ENCODE data around the gene HDAC8. TPM values are rescaled to one million over a fixed set of nuclear protein-coding genes. Genes with fewer than 3 reads are reported as not detected.

Gene HDAC8
- total RNA-seq, 1 donor from 2014 or later = 39.6 TPM

DNA sequence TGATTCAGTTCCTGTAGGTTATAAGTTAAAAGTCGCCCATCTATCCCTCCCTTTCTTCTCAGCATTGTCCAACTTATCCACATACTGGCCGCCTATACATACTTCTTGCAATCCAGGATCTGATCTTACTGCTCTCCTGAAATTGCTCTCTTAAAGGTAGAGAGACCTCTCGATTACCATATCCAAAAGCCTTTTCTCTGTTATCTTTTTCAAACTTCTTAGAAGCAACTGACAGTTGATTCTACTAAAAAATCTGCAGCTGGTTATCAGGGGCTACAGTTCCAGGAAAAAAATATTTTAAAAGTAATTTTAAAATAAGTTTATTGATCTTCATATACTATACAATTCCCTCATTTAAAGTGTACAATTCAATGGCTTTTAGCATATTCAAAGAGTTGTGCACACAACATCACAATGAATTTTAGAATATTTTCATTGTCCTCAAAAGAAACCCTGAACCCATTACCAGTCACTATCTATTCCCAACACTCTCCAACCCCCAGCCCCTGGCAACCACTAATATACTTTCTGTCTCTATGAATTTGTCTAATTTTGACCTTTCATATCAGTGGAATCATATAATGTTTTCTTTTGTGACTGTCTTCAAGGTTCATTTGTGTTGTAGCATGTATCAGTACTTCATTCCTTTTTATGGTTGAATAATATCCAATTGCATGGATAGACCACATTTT is 102.0 kb downstream of the HDAC8 start:
- Mint-ChIP-seq H3K4me3 (no peak overlapping the region), H3K36me3 (ENCODE audit: low read depth) (peaks cover 24% of the 10 kb centered on the region), H3K9me3 (no peaks in the 10 kb centered on the region), H3K4me1 (no peaks in the 10 kb centered on the region), H3K27me3 (no peaks in the 10 kb centered on the region), H3K27ac (no peak overlapping the region)
- no peak for ATAC-seq (ENCODE audit: low read depth)
- TF ChIP-seq, protein P1, sequence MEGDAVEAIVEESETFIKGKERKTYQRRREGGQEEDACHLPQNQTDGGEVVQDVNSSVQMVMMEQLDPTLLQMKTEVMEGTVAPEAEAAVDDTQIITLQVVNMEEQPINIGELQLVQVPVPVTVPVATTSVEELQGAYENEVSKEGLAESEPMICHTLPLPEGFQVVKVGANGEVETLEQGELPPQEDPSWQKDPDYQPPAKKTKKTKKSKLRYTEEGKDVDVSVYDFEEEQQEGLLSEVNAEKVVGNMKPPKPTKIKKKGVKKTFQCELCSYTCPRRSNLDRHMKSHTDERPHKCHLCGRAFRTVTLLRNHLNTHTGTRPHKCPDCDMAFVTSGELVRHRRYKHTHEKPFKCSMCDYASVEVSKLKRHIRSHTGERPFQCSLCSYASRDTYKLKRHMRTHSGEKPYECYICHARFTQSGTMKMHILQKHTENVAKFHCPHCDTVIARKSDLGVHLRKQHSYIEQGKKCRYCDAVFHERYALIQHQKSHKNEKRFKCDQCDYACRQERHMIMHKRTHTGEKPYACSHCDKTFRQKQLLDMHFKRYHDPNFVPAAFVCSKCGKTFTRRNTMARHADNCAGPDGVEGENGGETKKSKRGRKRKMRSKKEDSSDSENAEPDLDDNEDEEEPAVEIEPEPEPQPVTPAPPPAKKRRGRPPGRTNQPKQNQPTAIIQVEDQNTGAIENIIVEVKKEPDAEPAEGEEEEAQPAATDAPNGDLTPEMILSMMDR (IDR thresholded peaks at IDR 0.05) = no peak
- intact Hi-C loops (cut with micrococcal nuclease) = no loop called here
- POLR2A ChIA-PET = no interaction called here
- CTCF ChIA-PET = no interaction called here
- no peak for DNase-seq

DNA sequence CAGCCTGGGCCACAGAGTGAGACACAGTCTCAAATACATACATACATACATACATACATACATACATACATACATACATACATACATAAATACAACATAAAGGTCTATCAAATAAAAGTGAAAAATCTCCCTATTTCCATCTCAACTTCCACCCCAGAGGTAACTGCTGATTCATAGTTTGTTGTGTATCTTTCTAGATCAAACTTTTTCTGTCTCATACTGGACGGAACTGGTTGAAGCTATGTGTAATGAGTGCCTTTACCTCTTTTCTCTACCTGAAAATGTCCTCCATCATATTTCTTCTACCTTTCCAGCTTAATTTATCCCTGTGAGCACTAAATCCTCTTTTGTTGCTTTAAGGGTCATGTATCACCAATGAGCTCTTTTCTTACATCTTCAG is 102.5 kb downstream of the HDAC8 start:
- CTCF ChIA-PET = no interaction called here
- H3K4me3 Mint-ChIP-seq = no peak overlapping the region
- DNase-seq (no peak), ATAC-seq (ENCODE audit: low read depth) (no peak)
- no peak overlapping the region for H3K27ac Mint-ChIP-seq
- intact Hi-C loops (cut with micrococcal nuclease) = no loop called here
- no peaks in the 10 kb centered on the region for H3K9me3 Mint-ChIP-seq
- H3K36me3 Mint-ChIP-seq (ENCODE audit: low read depth) = peaks cover 19% of the 10 kb centered on the region
- H3K27me3 Mint-ChIP-seq = no peaks in the 10 kb centered on the region
- TF ChIP-seq, protein P1 (IDR thresholded peaks at IDR 0.05) = no peak
- no peaks in the 10 kb centered on the region for H3K4me1 Mint-ChIP-seq
- POLR2A ChIA-PET = no interaction called here

DNA sequence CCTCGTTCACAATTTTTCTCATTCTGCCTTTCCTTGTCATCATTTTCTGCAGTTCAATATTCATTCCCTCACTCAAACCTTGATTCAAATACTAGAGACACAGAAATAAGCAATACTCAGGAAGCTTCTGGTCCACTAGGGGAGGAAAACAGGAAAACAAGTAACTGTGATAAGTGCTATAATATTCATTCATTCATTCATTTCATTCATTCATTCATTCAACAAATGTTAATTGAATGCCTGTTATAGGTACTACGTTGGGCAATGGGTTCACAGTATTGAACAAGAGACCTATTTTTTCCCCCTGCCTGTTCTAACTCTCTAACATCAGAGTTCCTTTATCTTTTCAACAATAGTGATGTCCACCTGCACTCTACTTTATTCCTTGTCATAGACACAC is 104.0 kb downstream of the HDAC8 start:
- ChIA-PET POLR2A (no interaction called here), CTCF (no interaction called here)
- Mint-ChIP-seq H3K4me1 (no peaks in the 10 kb centered on the region), H3K4me3 (no peak overlapping the region), H3K36me3 (ENCODE audit: low read depth) (peaks cover 26% of the 10 kb centered on the region), H3K27ac (no peak overlapping the region), H3K27me3 (no peaks in the 10 kb centered on the region), H3K9me3 (no peaks in the 10 kb centered on the region)
- intact Hi-C loops (cut with micrococcal nuclease) = no loop called here
- TF ChIP-seq, protein P1 (IDR thresholded peaks at IDR 0.05) = no peak
- DNase-seq (no peak), ATAC-seq (ENCODE audit: low read depth) (no peak)

DNA sequence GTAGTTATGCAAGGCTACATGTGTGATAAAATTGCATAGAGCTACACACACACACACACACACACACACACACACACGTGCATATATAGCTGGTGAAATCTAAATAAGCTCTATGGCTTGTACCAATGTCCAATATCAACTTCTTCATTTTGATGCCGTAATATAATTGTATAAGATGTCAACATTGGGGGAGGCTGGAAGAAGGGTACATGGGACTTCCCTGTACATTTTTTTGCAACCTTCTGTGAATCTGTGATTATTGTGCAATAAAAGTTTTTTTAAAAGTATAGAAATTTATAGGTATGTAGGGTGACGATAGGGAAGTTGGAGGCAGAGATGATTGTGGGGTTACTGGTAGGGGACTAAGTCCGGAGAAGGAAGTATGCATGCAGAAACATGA is 105.5 kb downstream of the HDAC8 start:
- peaks cover 32% of the 10 kb centered on the region for H3K36me3 Mint-ChIP-seq (ENCODE audit: low read depth)
- ChIA-PET POLR2A (no interaction called here), CTCF (no interaction called here)
- no peaks in the 10 kb centered on the region for H3K4me1 Mint-ChIP-seq
- no peaks in the 10 kb centered on the region for H3K27me3 Mint-ChIP-seq
- intact Hi-C loops (cut with micrococcal nuclease) = no loop called here
- DNase-seq (no peak), ATAC-seq (ENCODE audit: low read depth) (no peak)
- no peak overlapping the region for H3K4me3 Mint-ChIP-seq
- no peak overlapping the region for H3K27ac Mint-ChIP-seq
- TF ChIP-seq, protein P1 (IDR thresholded peaks at IDR 0.05) = no peak
- no peaks in the 10 kb centered on the region for H3K9me3 Mint-ChIP-seq

DNA sequence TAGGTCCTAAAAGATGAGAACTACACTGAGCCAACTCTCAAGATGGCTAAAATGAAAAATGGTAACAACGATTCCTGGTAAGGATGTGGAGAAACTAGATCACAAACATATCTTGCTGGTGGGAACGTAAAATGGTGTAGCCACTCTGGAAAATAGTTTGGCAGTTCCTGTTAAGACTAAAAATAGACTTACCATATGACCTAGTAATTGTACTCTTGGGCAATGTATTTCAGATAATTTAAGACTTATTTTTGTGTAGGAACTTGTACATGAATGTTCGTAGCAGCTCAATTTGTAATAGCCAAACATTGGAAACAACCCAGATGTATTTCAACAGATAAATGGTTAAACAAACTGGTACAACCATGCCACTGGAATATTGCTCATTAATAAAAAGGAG is 106.2 kb downstream of the HDAC8 start:
- H3K27ac Mint-ChIP-seq = no peak overlapping the region
- H3K36me3 Mint-ChIP-seq (ENCODE audit: low read depth) = peaks cover 38% of the 10 kb centered on the region
- CTCF ChIA-PET = no interaction called here
- TF ChIP-seq, protein P1 (IDR thresholded peaks at IDR 0.05) = no peak
- no peaks in the 10 kb centered on the region for H3K27me3 Mint-ChIP-seq
- no peaks in the 10 kb centered on the region for H3K4me1 Mint-ChIP-seq
- POLR2A ChIA-PET = no interaction called here
- no peaks in the 10 kb centered on the region for H3K9me3 Mint-ChIP-seq
- no peak overlapping the region for H3K4me3 Mint-ChIP-seq
- intact Hi-C loops (cut with micrococcal nuclease) = no loop called here
- no peak for DNase-seq
- ATAC-seq (ENCODE audit: low read depth) = no peak
